GM03348 (cell line): ENCODE results near the gene CTNNAL1.
"Not testable (repeated sequence)": the region's sequence is repeated elsewhere in the genome, so short reads cannot be mapped to it uniquely, and the experiment has no call there.

Experiments used
- DNase-seq: peaks from one replicate; pipeline ENCODE4 v3.0.0; 2012; ENCODE audit warnings: low spot score

CTNNAL1 gene

GRCh38 chr9:108983885-108984284 lies 29.4 kb downstream of the CTNNAL1 start:
- no peak for DNase-seq

GRCh38 chr9:108980893-108981292 lies 32.4 kb downstream of the CTNNAL1 start:
- DNase-seq, result no peak

- DNase-seq, result no peak
These were observed 35.1 kb downstream of the CTNNAL1 start for GRCh38 chr9:108978205-108978604.

- no peak for DNase-seq
These were observed 39.4 kb downstream of the CTNNAL1 start for GRCh38 chr9:108973895-108974294.

GRCh38 chr9:108972626-108973209 lies 40.6 kb downstream of the CTNNAL1 start:
- peak; percentile 24 for DNase-seq

GRCh38 chr9:108972186-108972585 lies 41.1 kb downstream of the CTNNAL1 start:
- no peak for DNase-seq

- DNase-seq, result not testable (repeated sequence)
These were observed 41.9 kb downstream of the CTNNAL1 start for GRCh38 chr9:108971392-108971791.

- DNase-seq, result no peak
These were observed 45.4 kb downstream of the CTNNAL1 start for GRCh38 chr9:108967916-108968315.

GRCh38 chr9:108963459-108964143 lies 49.7 kb downstream of the CTNNAL1 start:
- no peak for DNase-seq

GRCh38 chr9:108961151-108961550 lies 52.1 kb downstream of the CTNNAL1 start:
- DNase-seq, result no peak

GRCh38 chr9:108960331-108960730 lies 53.0 kb downstream of the CTNNAL1 start:
- DNase-seq, result no peak

- no peak for DNase-seq
These were observed 56.7 kb downstream of the CTNNAL1 start for GRCh38 chr9:108956631-108957026.

- no peak for DNase-seq
These were observed 57.2 kb downstream of the CTNNAL1 start for GRCh38 chr9:108956022-108956630.

GRCh38 chr9:108953983-108954574 lies 59.2 kb downstream of the CTNNAL1 start:
- DNase-seq, result peak; percentile 62

GRCh38 chr9:108951578-108951977 lies 61.7 kb downstream of the CTNNAL1 start:
- no peak for DNase-seq

GRCh38 chr9:108950168-108950567 lies 63.1 kb downstream of the CTNNAL1 start:
- DNase-seq, result no peak

- no peak for DNase-seq
These were observed 73.3 kb downstream of the CTNNAL1 start for GRCh38 chr9:108939975-108940374.

- DNase-seq, result no peak
These were observed 75.6 kb downstream of the CTNNAL1 start for GRCh38 chr9:108937561-108938305.

GRCh38 chr9:108934323-108934893 lies 78.9 kb downstream of the CTNNAL1 start, which contains the start of gene ABITRAM:
Gene ABITRAM (plus strand): TSS chr9:108934400. CDS start chr9:108934487, 87 bp downstream.
- DNase-seq, result peak; percentile 97

- peak; percentile 97 for DNase-seq
These were observed 79.5 kb downstream of the CTNNAL1 start, which contains the start of gene ELP1 for GRCh38 chr9:108933718-108934322. Gene ELP1 (minus strand): TSS chr9:108934124. CDS start chr9:108931146, 2,978 bp downstream.

GRCh38 chr9:108933231-108933717 lies 80.0 kb downstream of the CTNNAL1 start:
- peak; percentile 36 for DNase-seq
